ENCODE measurements around the gene TRIM7. TPM values are rescaled to one million over a fixed set of nuclear protein-coding genes. Genes with fewer than 3 reads are reported as not detected.

The TRIM7 gene
- total RNA-seq, 1 experiment from 2014 or later = 25.8 TPM

GRCh38 chr5:181207960-181208253 lies 2.9 kb upstream of the TRIM7 start:
- ATAC-seq (no peak), DNase-seq (ENCODE audit: low read depth, low spot score) (no peak)
- POLR2A ChIA-PET = interaction anchor here (0.6 to 1.0 kb wide), 6 partner anchors 12 to 358 kb away, joined by 3 to 10 read pairs (median 4); no protein-coding TSS in a partner anchor
- Histone ChIP-seq H3K27ac (ENCODE audit: low read length) (0 out of 2 replicates have a peak overlapping the region, but pooled peaks have one; percentile 7), H3K27me3 (ENCODE audit: control insufficient read depth, insufficient read depth, low read length) (no peaks in the 10 kb centered on the region), H3K4me3 (ENCODE audit: low read depth in 2 of 2, low read length in 2 of 2) (peak overlapping the region; percentile 9 to 18; a peak in 3 of 4 replicates), H3K4me1 (ENCODE audit: control insufficient read depth, insufficient read depth, low read length) (peaks cover 17% of the 10 kb centered on the region), H3K36me3 (ENCODE audit: control insufficient read depth, insufficient read depth, low read length) (no peaks in the 10 kb centered on the region), H3K9me3 (ENCODE audit: control insufficient read depth, insufficient read depth, low read depth, low read length) (no peaks in the 10 kb centered on the region)
- no peak for TF ChIP-seq SIN3A (IDR thresholded peaks at IDR 0.05; ENCODE audit: borderline replicate concordance, insufficient read depth, low read depth, low read length)
- TF ChIP-seq REST (IDR thresholded peaks at IDR 0.05; ENCODE audit: insufficient read depth in 1 of 2, low read depth in 2 of 2, low read length in 1 of 2) = no peak
- TF ChIP-seq TCF7L2 (IDR thresholded peaks at IDR 0.05; ENCODE audit: low read depth, low read length) = no peak
- TF ChIP-seq CTCF (IDR thresholded peaks at IDR 0.05) = no peak
- no peak for TF ChIP-seq POLR2AphosphoS5 (IDR thresholded peaks at IDR 0.05; ENCODE audit: low read depth, low read length)
- intact Hi-C loops (cut with micrococcal nuclease; ENCODE audit: unreplicated experiment) = no loop called here
- in situ Hi-C loops (cut with HindIII; ENCODE audit: low pct_unique_long_range_greater_than_20kb, low sequenced_read_pairs) = no loop called here
- CTCF ChIA-PET = interaction anchor here (0.6 kb wide), 2 partner anchors 20 to 39 kb away, joined by 4 to 8 read pairs; no protein-coding TSS in a partner anchor
- BruUV-seq (replicated peaks) = no TSS peak

- peak; percentile 67 for ATAC-seq
- TF ChIP-seq SIN3A (IDR thresholded peaks at IDR 0.05; ENCODE audit: borderline replicate concordance, insufficient read depth, low read depth, low read length) = 0 out of 2 replicates have a peak, but pooled peaks have one; percentile 71
- TF ChIP-seq CTCF (IDR thresholded peaks at IDR 0.05) = no peak
- peak; percentile 82 for TF ChIP-seq POLR2AphosphoS5 (IDR thresholded peaks at IDR 0.05; ENCODE audit: low read depth, low read length)
- CTCF ChIA-PET = interaction anchor here (0.6 to 1.3 kb wide), 4 partner anchors 9 to 38 kb away, joined by 3 to 8 read pairs (median 4); no protein-coding TSS in a partner anchor
These were observed 2.4 kb upstream of the TRIM7 start for GRCh38 chr5:181207214-181207959.

More at GRCh38 chr5:181207214-181207959, 2.4 kb upstream of the TRIM7 start:
- TSS peak; percentile 99 for BruUV-seq (replicated peaks)
- Histone ChIP-seq H3K9me3 (ENCODE audit: control insufficient read depth, insufficient read depth, low read depth, low read length) (no peaks in the 10 kb centered on the region), H3K4me1 (ENCODE audit: control insufficient read depth, insufficient read depth, low read length) (peaks cover 17% of the 10 kb centered on the region), H3K27me3 (ENCODE audit: control insufficient read depth, insufficient read depth, low read length) (no peaks in the 10 kb centered on the region), H3K4me3 (ENCODE audit: low read depth in 2 of 2, low read length in 2 of 2) (peak overlapping the region; percentile 52 to 78), H3K36me3 (ENCODE audit: control insufficient read depth, insufficient read depth, low read length) (no peaks in the 10 kb centered on the region), H3K27ac (ENCODE audit: low read length) (peak overlapping the region; percentile 75)
- intact Hi-C loops (cut with micrococcal nuclease; ENCODE audit: unreplicated experiment) (no loop called here), in situ Hi-C loops (cut with HindIII; ENCODE audit: low pct_unique_long_range_greater_than_20kb, low sequenced_read_pairs) (no loop called here)
- peak; percentile 98 for DNase-seq (ENCODE audit: low read depth, low spot score)
- POLR2A ChIA-PET = interaction anchor here (0.6 to 1.6 kb wide), 8 partner anchors 13 to 357 kb away, joined by 3 to 10 read pairs (median 4); no protein-coding TSS in a partner anchor
